Hepatic stellate cell (primary cell): Measurements from ENCODE around the gene GEMIN7.
A peak's percentile ranks its signal among the peaks of the same experiment; 100 is the strongest.

ENCODE experiments used
- DNase-seq: peaks from one replicate; pipeline ENCODE4 v3.0.0; 2011; ENCODE audit warnings: low spot score

The GEMIN7 gene

GRCh38 chr19:45061965-45062364, 17.1 kb upstream of the GEMIN7 start:
- DNase-seq, result no peak

DNA sequence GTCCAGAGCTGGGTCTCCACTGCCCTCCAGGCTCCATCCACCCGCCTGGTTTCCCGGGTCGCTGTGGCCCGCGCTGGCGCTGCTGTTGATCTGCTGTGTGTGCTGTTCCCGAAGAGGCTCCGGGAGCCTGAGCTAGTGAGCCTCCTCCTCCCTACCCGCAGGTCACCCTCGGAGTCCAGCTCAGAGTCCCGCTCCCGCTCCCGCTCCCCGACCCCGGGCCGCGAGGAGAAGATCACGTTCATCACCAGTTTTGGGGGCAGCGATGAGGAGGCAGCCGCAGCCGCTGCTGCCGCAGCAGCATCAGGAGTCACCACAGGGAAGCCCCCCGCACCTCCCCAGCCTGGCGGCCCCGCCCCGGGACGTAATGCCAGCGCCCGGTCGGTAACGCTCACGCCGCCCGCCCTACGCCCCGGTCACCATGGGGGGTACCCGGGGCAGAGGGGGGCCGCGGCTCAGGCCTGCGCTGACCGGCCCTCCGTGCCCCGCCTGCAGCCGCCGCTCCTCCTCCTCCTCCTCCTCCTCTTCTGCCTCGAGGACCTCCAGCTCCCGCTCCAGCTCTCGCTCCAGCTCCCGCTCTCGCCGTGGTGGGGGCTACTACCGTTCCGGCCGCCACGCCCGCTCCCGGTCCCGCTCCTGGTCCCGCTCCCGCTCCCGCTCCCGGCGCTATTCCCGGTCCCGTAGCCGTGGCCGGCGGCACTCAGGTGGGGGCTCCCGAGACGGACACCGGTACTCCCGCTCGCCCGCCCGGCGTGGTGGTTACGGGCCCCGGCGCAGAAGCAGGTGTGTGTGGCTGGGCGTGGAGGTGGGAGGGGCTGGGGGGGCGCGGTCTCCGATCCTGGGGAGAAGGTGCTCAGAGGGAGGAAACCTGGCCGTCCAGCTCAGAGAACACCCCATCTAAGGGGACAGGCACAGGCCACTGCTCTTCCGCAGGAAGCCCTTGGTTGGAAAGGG, 14.9 kb upstream of the GEMIN7 start:
- DNase-seq, result no peak

DNA sequence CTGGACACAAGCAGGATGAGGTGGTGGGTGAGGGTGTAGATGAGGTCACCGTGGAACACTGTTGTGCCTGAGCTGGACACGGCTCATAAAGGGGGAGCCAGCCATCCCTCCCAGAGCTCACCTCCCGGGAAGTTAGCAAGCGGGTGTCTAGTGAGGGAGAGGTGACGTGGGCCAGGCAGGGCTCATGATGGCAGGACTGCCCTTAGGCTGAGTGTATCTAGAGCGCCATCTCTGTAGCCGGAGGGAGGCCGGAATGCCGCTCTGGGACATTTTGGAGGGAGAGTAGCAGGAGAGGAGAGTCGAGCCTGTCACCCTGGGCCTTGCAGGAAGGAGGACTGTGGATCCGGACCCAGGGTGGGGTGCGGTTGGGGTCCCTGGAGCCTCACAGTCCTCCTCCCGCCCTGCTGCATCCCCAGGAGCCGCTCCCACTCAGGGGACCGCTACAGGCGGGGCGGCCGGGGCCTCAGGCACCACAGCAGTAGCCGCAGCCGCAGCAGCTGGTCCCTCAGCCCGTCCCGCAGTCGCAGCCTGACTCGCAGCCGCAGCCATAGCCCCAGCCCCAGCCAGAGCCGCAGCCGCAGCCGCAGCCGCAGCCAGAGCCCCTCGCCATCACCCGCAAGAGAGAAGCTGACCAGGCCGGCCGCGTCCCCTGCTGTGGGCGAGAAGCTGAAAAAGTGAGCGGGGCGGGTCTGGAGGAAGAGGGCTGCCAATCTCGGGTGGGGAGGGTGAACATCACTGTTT, 12.0 kb upstream of the GEMIN7 start:
- no peak for DNase-seq

DNA sequence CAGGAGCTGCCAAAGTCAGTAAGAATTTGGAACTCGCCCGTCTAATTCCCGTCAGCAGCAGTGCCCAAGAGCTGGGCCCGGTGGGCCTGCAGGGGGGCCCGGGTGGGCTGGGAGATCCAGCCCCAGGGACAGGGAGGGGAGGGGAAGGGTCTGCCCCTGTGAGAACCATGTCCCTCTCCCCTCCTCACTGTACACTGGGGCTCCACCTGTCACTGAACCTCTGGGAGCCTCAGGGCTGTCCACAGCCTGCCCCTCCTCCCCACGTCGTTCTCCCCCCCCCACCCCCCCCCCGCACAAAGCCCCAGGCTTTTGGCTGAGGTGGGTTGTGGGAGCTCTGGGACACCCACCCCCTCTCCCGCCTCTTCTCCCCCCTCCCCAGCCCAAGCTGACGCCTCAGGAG, 11.0 kb upstream of the GEMIN7 start:
- DNase-seq, result no peak

- DNase-seq, result no peak
Measured at GRCh38 chr19:45069056-45069455, 10.0 kb upstream of the GEMIN7 start.

- no peak for DNase-seq
Measured at GRCh38 chr19:45070214-45070613, 8.8 kb upstream of the GEMIN7 start.

GRCh38 chr19:45070861-45071544, 8.1 kb upstream of the GEMIN7 start:
- DNase-seq, result no peak

DNA sequence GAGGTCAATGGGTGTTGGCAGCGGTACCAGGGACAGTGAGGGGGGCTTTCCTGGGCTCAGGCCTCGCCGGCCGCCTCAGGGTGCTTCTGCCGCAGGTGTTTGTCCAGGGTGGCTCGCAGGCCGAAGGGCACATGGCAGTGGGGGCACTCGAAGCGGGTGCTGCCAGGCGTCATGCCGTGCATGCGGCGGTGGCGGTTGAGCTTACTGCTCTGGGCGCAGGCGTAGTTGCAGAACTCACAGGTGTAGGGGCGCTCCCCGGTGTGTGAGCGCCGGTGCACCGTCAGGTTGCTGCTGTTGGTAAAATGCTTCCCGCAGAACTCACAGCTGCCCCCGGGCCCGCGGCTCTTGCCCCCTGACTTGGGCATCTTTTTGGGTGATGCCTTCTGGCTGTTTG, 7.5 kb upstream of the GEMIN7 start:
- no peak for DNase-seq

- DNase-seq, result no peak
Measured at GRCh38 chr19:45071969-45072790, 6.9 kb upstream of the GEMIN7 start.

- no peak for DNase-seq
Measured at GRCh38 chr19:45074744-45075300, 4.2 kb upstream of the GEMIN7 start.

GRCh38 chr19:45075301-45076028, 3.6 kb upstream of the GEMIN7 start:
- DNase-seq, result peak; percentile 76

- peak; percentile 76 for DNase-seq
Measured at GRCh38 chr19:45076029-45076850, 2.8 kb upstream of the GEMIN7 start, which contains the start of gene ZNF296. ZNF296 (minus strand) TSS chr19:45076478; CDS start chr19:45076373, 105 bp downstream.

GRCh38 chr19:45076851-45077730, 2.0 kb upstream of the GEMIN7 start:
- no peak for DNase-seq

DNA sequence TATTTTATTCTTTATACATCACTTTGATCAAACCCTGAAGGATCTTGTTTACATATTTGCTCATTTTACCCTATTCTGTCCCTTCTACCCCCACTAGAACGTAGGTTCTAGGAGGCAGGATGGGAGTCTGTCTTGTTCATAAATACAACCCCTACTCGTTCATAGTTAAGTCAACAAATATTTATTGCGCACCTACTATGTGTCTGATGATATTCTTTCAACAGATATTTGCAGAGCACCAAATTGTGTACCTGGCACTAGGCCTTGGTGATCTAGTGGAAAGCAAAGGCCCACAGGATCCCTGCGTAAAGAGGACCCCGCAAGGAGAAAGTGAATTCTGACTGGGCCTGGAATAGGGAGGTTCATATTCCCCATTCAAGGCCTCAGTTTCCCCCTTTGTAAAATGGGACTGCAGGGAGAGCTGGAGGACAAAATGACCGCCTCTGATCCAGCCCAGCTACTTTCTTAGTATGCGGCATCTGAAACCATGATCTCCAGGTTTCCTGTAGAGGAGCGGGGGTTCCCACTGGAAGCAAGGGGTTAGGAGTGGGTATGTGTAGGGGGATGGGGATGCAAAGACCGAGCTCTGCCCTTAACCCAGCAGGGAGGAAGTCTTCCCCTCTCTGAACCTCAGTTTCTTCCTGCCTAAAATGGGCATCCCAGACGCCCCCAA, 534 bp upstream of the GEMIN7 start:
- DNase-seq, result no peak

GRCh38 chr19:45079911-45080370, 881 bp downstream of the GEMIN7 start:
- no peak for DNase-seq

GRCh38 chr19:45082170-45082569, 3.1 kb downstream of the GEMIN7 start:
- no peak for DNase-seq

- DNase-seq, result no peak
Measured at GRCh38 chr19:45086480-45086879, 7.4 kb downstream of the GEMIN7 start.

DNA sequence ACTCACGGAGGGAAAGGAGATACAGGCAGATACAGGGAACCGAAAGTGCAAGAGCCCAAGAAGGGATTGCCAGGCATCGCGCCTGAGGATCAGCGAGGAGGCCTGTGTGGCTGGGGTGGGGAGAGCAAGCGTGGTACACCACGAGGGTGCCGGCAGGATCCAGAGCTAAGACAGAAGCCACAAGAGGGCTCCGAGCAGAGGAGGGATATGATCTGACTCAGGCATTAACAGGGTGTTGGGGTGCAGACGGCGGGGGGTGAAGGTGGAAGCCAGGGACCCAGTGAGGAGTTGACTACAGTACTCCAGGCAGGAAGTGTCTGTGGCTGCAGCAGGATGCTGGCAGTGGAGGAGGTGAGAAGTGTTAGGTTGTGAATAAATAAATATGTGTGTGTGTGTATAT, 8.5 kb downstream of the GEMIN7 start:
- DNase-seq, result no peak
